Measurements from ENCODE around the gene RAB31. TPM values are rescaled to one million over a fixed set of nuclear protein-coding genes. Genes with fewer than 3 reads are reported as not detected.

RAB31 gene
- total and polyA plus RNA-seq, 2 of the 13 experiments (the other 11 are each of a cell fraction or from before 2014, with no cell fraction given), result 1.1 to 1.7 TPM

DNA sequence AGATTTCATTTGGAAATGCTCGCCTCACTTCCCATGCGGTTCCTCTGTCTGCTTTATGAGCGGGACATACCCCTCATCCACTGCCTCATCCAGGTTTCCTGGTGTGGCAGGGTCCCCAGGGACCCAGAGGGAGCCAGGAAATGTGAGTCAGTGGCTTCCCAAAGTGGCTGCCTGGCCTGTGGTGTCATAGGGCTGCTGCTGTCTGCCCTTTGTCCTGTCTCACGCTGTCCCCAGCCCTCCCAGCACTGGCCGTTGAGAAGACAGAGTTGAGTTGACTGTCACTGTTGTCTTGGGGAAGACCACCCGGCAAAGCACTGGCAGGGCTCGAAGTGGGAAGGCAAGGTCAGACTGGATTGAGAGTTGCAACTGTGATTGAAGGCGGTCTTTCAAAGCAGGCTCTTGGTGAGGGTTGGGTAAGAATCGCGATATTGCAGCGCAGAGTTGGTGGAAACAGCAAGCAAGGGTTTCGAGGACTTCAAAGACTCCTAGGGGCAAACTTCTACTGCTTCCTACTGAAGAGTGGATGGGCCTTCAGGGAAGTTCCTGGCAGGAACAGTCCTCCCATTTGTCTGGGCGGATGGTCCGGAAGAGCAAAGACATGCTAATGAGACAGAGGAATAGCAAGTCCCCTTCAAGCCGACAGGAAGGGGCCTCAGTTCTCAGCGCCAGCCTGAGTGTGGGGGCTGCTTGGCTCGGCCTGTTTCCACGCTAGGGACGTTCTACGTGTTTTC is 33.9 kb downstream of the RAB31 start (continued):
- TF ChIP-seq RARA (CRISPR knock-in tag; IDR thresholded peaks at IDR 0.05) (no peak), ZNF335 (CRISPR knock-in tag; IDR thresholded peaks at IDR 0.05) (no peak), NFYC (CRISPR knock-in tag; IDR thresholded peaks at IDR 0.05) (no peak), REPIN1 (CRISPR knock-in tag; IDR thresholded peaks at IDR 0.05; ENCODE audit: borderline replicate concordance, low read depth) (no peak), POGZ (CRISPR knock-in tag; IDR thresholded peaks at IDR 0.05) (no peak), ZBTB7A (CRISPR knock-in tag; IDR thresholded peaks at IDR 0.05) (0 out of 2 replicates have a peak, but pooled peaks have one; percentile 37), MTA1 (CRISPR knock-in tag; IDR thresholded peaks at IDR 0.05; ENCODE audit: borderline replicate concordance) (no peak), ZNF331 (CRISPR knock-in tag; IDR thresholded peaks at IDR 0.05) (no peak), ZKSCAN1 (IDR thresholded peaks at IDR 0.05; ENCODE audit: low read length) (no peak), TCF7L2 (IDR thresholded peaks at IDR 0.05; ENCODE audit: low read depth, low read length) (no peak), IKZF1 (IDR thresholded peaks at IDR 0.05) (no peak), ZC3H13 (CRISPR knock-in tag; IDR thresholded peaks at IDR 0.05) (0 out of 2 replicates have a peak, but pooled peaks have one; percentile 34), RBFOX2 (IDR thresholded peaks at IDR 0.05; ENCODE audit: low read depth, low read length) (no peak), ZNF17 (CRISPR knock-in tag; IDR thresholded peaks at IDR 0.05) (no peak), ZBTB7B (CRISPR knock-in tag; IDR thresholded peaks at IDR 0.05) (0 out of 2 replicates have a peak, but pooled peaks have one; percentile 37), PAWR (CRISPR knock-in tag; IDR thresholded peaks at IDR 0.05; ENCODE audit: borderline replicate concordance) (no peak), ERF (CRISPR knock-in tag; IDR thresholded peaks at IDR 0.05) (no peak), MEIS2 (CRISPR knock-in tag; IDR thresholded peaks at IDR 0.05) (no peak), ZNF33A (CRISPR knock-in tag; IDR thresholded peaks at IDR 0.05; ENCODE audit: borderline replicate concordance) (no peak), ZNF101 (CRISPR knock-in tag; IDR thresholded peaks at IDR 0.05; ENCODE audit: borderline replicate concordance, low read depth) (no peak), SATB2 (CRISPR knock-in tag; IDR thresholded peaks at IDR 0.05) (no peak)
- TF ChIP-seq, protein P1, sequence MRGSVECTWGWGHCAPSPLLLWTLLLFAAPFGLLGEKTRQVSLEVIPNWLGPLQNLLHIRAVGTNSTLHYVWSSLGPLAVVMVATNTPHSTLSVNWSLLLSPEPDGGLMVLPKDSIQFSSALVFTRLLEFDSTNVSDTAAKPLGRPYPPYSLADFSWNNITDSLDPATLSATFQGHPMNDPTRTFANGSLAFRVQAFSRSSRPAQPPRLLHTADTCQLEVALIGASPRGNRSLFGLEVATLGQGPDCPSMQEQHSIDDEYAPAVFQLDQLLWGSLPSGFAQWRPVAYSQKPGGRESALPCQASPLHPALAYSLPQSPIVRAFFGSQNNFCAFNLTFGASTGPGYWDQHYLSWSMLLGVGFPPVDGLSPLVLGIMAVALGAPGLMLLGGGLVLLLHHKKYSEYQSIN (CRISPR knock-in tag; IDR thresholded peaks at IDR 0.05; ENCODE audit: borderline replicate concordance), result no peak
- TF ChIP-seq, protein P2, sequence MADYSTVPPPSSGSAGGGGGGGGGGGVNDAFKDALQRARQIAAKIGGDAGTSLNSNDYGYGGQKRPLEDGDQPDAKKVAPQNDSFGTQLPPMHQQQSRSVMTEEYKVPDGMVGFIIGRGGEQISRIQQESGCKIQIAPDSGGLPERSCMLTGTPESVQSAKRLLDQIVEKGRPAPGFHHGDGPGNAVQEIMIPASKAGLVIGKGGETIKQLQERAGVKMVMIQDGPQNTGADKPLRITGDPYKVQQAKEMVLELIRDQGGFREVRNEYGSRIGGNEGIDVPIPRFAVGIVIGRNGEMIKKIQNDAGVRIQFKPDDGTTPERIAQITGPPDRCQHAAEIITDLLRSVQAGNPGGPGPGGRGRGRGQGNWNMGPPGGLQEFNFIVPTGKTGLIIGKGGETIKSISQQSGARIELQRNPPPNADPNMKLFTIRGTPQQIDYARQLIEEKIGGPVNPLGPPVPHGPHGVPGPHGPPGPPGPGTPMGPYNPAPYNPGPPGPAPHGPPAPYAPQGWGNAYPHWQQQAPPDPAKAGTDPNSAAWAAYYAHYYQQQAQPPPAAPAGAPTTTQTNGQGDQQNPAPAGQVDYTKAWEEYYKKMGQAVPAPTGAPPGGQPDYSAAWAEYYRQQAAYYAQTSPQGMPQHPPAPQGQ (CRISPR knock-in tag; IDR thresholded peaks at IDR 0.05; ENCODE audit: borderline replicate concordance), result no peak
- TF ChIP-seq, protein P3, sequence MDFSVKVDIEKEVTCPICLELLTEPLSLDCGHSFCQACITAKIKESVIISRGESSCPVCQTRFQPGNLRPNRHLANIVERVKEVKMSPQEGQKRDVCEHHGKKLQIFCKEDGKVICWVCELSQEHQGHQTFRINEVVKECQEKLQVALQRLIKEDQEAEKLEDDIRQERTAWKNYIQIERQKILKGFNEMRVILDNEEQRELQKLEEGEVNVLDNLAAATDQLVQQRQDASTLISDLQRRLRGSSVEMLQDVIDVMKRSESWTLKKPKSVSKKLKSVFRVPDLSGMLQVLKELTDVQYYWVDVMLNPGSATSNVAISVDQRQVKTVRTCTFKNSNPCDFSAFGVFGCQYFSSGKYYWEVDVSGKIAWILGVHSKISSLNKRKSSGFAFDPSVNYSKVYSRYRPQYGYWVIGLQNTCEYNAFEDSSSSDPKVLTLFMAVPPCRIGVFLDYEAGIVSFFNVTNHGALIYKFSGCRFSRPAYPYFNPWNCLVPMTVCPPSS (IDR thresholded peaks at IDR 0.05), result no peak
- TF ChIP-seq, protein P4, sequence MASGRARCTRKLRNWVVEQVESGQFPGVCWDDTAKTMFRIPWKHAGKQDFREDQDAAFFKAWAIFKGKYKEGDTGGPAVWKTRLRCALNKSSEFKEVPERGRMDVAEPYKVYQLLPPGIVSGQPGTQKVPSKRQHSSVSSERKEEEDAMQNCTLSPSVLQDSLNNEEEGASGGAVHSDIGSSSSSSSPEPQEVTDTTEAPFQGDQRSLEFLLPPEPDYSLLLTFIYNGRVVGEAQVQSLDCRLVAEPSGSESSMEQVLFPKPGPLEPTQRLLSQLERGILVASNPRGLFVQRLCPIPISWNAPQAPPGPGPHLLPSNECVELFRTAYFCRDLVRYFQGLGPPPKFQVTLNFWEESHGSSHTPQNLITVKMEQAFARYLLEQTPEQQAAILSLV (CRISPR knock-in tag; IDR thresholded peaks at IDR 0.05; ENCODE audit: borderline replicate concordance), result no peak
- TF ChIP-seq, protein P5, sequence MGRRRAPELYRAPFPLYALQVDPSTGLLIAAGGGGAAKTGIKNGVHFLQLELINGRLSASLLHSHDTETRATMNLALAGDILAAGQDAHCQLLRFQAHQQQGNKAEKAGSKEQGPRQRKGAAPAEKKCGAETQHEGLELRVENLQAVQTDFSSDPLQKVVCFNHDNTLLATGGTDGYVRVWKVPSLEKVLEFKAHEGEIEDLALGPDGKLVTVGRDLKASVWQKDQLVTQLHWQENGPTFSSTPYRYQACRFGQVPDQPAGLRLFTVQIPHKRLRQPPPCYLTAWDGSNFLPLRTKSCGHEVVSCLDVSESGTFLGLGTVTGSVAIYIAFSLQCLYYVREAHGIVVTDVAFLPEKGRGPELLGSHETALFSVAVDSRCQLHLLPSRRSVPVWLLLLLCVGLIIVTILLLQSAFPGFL (CRISPR knock-in tag; IDR thresholded peaks at IDR 0.05), result no peak
